NCI-H526 treated with DMSO at 0.1 percent for 48 hours (cell line): ENCODE measurements around the gene CHCHD6.

ENCODE experiments used
- DNase-seq: peaks from one replicate; lab custom pipeline; 2025; lab: John Stamatoyannopoulos, UW

CHCHD6 gene

DNA sequence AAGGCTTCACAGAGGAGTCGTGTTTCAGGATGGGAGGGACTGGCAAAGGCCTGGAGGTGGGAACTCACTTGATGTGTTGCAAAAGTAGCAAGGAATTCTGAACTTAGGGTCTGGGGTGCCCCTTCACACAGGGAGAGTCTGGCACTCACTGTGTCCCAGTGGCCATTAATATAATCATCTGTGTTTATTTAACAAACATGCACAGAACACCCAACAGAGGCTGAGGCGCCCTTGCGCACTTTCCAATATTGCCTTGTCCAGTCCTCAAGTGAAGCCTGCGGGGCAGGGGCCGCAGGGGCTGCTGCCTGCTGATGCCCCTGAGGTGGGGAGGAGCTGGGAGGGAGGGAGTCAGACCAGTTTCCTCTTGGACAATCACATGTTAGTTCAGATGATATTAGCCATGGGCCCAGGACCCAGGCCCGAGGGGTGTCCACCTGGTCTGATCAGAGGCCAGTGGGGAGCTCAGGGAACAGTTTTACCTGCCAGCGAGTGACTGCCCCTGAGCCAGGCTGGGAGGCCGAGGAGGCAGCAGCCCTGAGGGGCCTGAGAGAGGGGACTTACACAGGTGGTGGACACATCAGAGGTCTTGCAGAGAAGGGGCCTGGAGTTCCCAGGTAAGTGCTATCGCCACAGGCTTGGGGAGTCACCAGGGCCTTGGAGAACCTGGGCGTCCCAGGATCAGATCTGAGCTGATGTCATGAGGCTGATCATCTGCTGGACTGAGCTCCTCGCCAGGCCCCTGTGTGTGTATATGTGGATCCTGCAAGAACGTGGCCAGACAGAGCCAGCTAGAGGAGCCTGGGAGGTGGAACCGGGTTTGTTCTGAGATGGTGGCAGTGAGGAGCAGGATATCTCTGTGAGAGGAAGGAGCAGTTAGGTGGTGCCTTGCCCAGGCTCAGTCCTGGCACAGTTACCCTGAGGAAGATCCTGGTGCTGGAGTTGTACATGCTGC, 35.3 kb upstream of the CHCHD6 start:
- DNase-seq = no peak

- DNase-seq = no peak
These were observed 32.5 kb upstream of the CHCHD6 start for GRCh38 chr3:126671521-126671920.

DNA sequence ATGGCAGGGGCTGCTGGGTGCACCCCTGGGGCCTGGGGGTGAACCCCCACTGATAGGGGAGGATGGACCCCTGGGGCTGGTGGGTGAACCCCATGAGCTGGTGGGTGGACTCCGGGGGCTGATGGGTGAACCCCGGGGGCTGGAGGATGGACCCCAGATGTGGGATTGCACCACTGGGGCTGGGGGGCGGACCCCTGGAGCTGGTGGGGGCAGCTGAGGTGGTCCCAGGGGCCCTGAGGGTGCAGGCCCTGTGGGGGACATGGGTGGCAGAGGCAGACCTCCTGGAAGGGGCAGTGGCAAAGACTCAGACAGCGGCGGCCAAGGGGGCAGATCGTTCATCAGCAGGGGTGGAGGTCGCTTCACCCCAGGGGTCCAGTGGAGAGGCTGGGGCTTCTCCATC, 31.7 kb upstream of the CHCHD6 start:
- no peak for DNase-seq

DNA sequence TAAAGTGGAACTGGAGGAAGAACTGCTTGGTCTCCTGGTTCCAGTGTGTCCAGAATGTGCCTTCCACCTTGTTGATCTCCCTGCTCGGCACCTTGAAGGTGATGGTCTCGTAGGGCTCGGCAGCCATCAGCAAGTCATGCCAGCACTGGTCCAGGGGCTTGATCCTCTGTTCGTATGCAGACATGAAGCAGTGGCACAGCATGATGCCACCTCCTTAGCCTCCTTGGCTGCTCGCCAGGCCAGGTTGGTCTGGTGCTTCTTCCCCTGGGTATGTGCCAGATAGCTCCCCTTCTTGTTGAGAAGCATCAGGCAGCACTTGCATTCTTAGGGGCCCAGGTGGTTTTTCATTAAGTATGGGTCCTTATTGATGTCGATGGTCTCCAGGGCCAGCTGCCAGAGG, 31.3 kb upstream of the CHCHD6 start:
- DNase-seq = no peak

DNA sequence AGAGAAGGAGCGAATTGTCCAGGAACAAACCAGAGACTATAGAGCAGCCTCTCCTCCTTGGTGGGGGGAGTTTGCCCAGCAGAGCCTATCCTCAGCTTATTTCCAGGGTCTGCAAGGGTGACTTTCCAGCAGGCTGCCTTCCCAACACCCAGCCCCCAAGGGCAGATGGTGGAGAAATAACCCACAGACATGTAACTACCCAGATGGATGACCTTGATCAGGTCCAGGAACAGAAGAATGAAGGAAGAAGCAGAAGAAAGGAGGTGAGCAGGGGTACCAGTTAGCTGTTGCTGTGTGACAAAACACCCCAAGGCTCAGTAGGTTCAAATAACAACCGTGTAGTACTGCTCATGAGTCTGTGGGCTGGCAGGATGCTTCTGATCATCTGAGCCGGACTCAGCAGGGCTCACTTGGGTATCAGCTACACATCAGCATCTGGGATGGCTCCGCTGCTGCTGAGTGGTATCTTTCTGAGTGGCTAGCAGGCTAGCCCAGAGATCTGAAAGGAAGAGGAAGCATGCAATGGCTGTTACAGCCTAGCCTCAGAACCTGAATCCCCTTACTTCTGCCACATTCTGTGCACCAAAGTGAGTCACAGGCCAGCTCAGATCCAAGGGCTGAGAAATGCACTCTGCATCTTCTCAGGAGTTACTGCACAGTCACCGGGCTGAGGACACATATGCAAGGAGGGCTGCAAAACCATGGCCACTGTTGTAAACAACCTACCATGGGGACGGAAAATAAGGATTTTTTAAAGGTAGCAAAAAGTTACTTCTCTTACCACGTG, 26.9 kb upstream of the CHCHD6 start:
- DNase-seq = no peak

- no peak for DNase-seq
These were observed 26.1 kb upstream of the CHCHD6 start for GRCh38 chr3:126677862-126678503.

GRCh38 chr3:126678693-126679317, 25.2 kb upstream of the CHCHD6 start:
- DNase-seq = no peak

DNA sequence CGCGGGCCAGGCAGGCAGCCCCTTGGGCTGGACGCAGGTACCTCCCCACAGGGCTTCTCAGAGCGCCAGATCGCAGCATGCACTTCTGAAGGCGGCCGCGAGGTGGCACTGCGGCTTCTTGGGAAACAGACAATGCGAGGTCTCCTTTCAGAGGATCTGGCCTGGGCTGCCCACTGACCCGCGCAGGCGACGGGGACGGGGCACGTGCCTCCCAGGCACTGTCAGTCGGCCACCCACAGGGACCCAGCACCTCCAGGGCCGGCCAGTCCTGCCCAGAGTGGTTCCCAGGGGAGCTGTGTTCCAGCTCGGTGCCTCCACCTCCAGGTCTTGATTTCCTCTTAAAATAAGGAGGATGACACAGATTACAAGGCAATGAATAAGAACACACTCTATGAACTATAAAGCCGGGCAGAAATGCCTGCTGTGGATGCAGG, 24.7 kb upstream of the CHCHD6 start:
- DNase-seq = peak; percentile 79

GRCh38 chr3:126679831-126680666, 24.0 kb upstream of the CHCHD6 start:
- DNase-seq = no peak

DNA sequence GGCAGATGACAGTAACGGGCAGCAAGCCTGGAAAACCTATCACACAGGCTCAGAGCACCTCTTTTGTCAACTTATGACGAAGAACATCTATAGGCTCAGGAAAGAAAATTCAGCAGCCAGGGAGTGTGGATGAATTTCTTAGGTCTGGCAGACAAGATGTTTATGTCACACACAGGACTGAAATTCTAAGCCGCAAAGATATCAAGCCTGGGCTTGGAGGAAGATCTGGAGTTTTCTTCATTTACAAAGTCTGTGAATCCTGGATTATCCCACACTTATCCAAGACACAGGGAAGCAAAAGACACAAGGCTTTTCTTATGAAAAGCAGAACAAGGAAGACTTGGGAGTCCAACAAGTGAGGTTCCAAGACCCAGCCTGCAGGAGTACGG, 23.4 kb upstream of the CHCHD6 start:
- no peak for DNase-seq

- DNase-seq = no peak
These were observed 22.0 kb upstream of the CHCHD6 start for GRCh38 chr3:126682009-126682408.

DNA sequence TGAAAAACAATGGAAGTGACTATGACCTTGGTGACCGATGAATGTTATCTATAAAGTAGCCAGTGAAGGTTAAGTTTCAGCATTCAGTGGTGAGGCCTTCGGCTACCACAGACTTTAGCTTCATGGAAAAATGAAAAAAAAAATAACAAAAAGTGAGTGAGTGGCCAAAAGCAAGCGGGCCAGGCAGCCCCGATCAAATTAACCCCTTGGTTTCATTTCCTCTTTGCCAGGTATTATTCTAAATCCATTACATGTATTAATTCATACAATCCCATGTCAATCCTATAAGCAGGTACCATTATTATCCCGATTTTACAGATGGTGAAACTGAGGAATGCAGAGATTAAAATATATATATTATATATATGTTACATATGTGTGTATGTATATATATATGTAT, 21.0 kb upstream of the CHCHD6 start:
- no peak for DNase-seq

GRCh38 chr3:126684218-126684751, 19.8 kb upstream of the CHCHD6 start:
- no peak for DNase-seq

- no peak for DNase-seq
These were observed 19.0 kb upstream of the CHCHD6 start for GRCh38 chr3:126685021-126685420.

- no peak for DNase-seq
These were observed 18.5 kb upstream of the CHCHD6 start for GRCh38 chr3:126685493-126685892.

DNA sequence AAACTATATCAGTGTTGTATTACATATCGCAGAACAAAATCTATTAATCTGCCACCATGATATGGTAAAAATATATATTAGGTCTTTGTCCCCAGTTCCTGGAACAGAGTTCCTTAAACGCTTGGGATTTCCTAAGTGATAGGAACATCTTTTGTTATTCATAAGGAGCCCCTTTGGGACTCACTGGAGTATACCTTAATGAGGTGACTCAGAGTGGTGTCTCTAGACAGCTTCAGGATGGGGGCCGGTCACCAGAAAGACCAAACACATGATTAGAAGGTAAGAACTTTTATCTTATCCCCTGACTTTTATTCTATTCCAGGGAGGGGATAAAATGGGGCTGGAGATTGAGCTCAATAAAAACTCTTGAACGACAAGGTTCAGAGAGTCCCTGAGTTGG, 12.3 kb upstream of the CHCHD6 start:
- DNase-seq = no peak

- no peak for DNase-seq
These were observed 11.2 kb upstream of the CHCHD6 start for GRCh38 chr3:126692858-126693257.

DNA sequence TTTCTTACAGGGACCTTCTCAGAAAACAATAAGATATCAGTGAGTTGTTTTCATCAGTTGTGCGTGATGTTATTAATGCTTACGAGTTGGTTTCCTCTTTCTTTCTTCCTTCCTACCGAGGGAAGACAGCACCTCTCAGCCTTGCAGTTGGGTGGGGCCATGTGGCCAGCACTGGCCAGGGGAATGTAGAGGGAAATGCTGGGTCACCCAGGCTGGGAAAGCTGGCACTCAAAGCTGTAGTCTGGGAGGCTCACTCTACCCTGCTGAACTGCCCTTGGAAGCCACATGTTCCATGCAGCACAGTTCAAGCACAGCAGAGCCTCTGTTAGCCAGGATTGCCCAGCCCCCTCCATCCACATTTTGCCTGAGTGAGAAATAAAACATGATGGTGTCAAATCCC, 10.1 kb upstream of the CHCHD6 start:
- no peak for DNase-seq

DNA sequence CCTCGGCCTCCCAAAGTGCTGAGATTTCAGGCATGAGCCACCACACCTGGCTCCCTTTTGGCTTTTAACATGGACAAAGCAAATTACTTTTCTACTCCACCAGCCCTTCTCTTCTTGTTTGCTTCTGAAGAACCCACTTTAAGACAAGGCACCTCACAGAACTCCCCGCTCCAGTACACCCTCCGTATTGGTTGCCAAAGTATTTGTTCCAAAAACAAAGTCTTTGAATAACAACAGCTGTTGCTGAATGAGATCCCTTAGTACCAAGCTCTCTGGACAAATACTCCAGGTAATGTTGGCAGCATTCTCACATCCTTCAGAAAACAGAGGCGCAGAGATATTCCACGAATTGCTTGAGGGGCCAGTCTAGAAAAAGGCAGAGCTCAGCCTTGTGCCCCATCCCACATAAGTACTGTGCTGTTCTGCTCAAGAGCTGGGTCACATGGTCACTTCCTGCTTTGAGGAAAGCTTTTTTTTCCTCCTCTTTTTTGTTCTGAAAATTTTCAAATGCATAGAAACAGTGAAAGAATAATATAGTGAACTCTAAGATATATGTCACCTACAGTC, 7.3 kb upstream of the CHCHD6 start:
- DNase-seq = no peak

- DNase-seq = no peak
These were observed 5.0 kb upstream of the CHCHD6 start for GRCh38 chr3:126699011-126699410.
